A549 (cell line): ENCODE data around the gene NUDT14.

ENCODE experiments used
- CTCF ChIP-seq: fragments of >200 bp; sonication (Bioruptor Twin); formaldehyde crosslinking; IDR thresholded peaks from 3 replicates; pipeline ENCODE4 v1.5.1; 2016
- GATA3 ChIP-seq: IDR thresholded peaks from 2 replicates; pipeline ENCODE4 v1.6.1; 2012; ENCODE audit warnings: borderline replicate concordance
- JUNB ChIP-seq: fragments of >200 bp; sonication (Bioruptor Twin); formaldehyde crosslinking; IDR thresholded peaks from 2 replicates; pipeline ENCODE4 v1.6.1; 2016
- KDM1A ChIP-seq: fragments of 200-600 bp; sonication (generic); IDR thresholded peaks from 2 replicates; pipeline ENCODE4 v1.6.1; 2016; ENCODE audit warnings: low read depth, mild to moderate bottlenecking
- RAD21 ChIP-seq, 2 experiments: fragments of >200 bp in 1 of 2; sonication (Bioruptor Twin) in 1 of 2; formaldehyde crosslinking in 1 of 2; IDR thresholded peaks in 1 of 2; conservative IDR thresholded peaks in 1 of 2; 2 replicates in 1 of 2; 3 replicates in 1 of 2; pipeline ENCODE4 v1.6.1; 2012 to 2018; ENCODE audit warnings: inconsistent platforms in 1 of 2
- REST ChIP-seq: fragments of 200-600 bp; sonication (generic); IDR thresholded peaks from 2 replicates; pipeline ENCODE4 v1.6.1; 2016; ENCODE audit warnings: antibody characterized with exemption, mild to moderate bottlenecking, moderate library complexity
- RFX5 ChIP-seq: fragments of 450-650 bp; IDR thresholded peaks from 2 replicates; pipeline ENCODE4 v1.7.1; 2014; ENCODE audit warnings: antibody characterized with exemption, mild to moderate bottlenecking, moderate library complexity

DNA sequence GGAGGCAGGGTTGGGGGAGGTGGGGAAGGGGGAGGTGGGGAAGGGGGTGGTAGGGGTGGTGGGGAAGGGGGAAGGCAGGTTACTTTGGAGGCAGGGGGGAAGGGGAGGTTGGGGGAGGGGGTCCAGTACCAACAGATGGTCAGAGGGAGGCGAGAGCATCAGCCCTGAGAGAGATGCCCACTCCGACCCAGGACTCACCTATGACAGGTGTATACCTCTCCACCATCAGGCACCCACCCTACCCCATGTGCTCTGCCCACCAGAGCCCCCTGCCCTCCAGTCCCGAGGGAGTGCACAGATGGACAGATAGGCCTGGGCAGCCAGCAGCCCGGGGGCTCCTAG, 31.1 kb downstream of the NUDT14 start:
- TF ChIP-seq REST (no peak), KDM1A (no peak), CTCF (no peak), GATA3 (no peak), RFX5 (no peak), RAD21 (conservative IDR thresholded peaks at IDR 0.05 in 1 of 2, IDR thresholded peaks at IDR 0.05 in 1 of 2) (no peak), JUNB (no peak)
